SK-N-MC (cell line): Measurements from ENCODE around the gene DCAF4.
"Not testable (repeated sequence)": the region's sequence is repeated elsewhere in the genome, so short reads cannot be mapped to it uniquely, and the experiment has no call there.

Experiments
- DNase-seq: peaks from one replicate; pipeline ENCODE4 v3.0.0-alpha.2; 2011; ENCODE audit warnings: low read depth, low spot score
- H3K27ac ChIP-seq: fragments of 200-600 bp; sonication (generic); 2 replicates; pipeline ENCODE4 v1.5.1; 2016; ENCODE audit warnings: mixed run types
- H3K36me3 ChIP-seq: fragments of 200-600 bp; sonication (generic); 2 replicates; pipeline ENCODE4 v1.6.1; 2017; ENCODE audit warnings: antibody characterized with exemption, low read length, mixed read lengths; ENCODE audit not compliant: insufficient read depth
- H3K4me3 ChIP-seq: fragments of 200-600 bp; sonication (generic); 2 replicates; pipeline ENCODE4 v1.5.1; 2016
- H3K9ac ChIP-seq: fragments of 200-600 bp; sonication (generic); 2 replicates; pipeline ENCODE4 v1.8.0; 2017; ENCODE audit warnings: mixed run types, mixed read lengths; ENCODE audit not compliant: insufficient read length
- H3K9me3 ChIP-seq: fragments of 200-600 bp; sonication (generic); 2 replicates; pipeline ENCODE4 v1.6.1; 2017; ENCODE audit warnings: low read depth, mild to moderate bottlenecking, antibody characterized with exemption, low read length, moderate library complexity, mixed read lengths
- EZH2 ChIP-seq: fragments of 200-600 bp; sonication (generic); IDR thresholded peaks from one replicate; pipeline ENCODE4 v1.6.1; 2017; ENCODE audit warnings: antibody characterized with exemption
- FOXP2 ChIP-seq: optimal IDR thresholded peaks from 2 replicates; pipeline ENCODE3; 2011; ENCODE audit warnings: mild to moderate bottlenecking, moderate library complexity; ENCODE audit not compliant: insufficient read depth; ENCODE audit errors: extremely low read length, control extremely low read depth
- POLR2AphosphoS5 ChIP-seq: IDR thresholded peaks from 2 replicates; pipeline ENCODE4 v1.6.1; 2012; ENCODE audit warnings: mild to moderate bottlenecking, low read depth, low read length, borderline replicate concordance

The DCAF4 gene

DNA sequence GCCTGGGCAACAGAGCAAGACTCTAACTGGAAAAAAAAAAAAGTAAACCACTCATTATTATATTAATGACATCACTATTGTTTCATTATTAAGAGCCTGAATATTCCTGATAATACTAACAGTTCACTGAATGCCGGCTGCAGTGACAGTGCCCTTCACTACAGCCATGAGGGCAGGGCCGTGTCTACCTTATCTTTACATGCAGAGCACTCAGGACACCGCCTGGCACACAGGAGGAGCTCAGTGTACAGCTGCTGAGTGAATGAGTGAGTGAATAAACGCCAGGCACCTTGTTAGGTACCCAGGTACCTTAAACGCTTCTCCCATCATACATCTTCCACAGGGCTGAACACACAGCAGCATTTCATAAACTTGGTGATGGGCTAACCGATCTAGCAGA is 77.4 kb downstream of the DCAF4 start:
- Histone ChIP-seq H3K9ac (no peak overlapping the region), H3K9me3 (no peaks in the 10 kb centered on the region), H3K4me3 (no peak overlapping the region), H3K36me3 (no peaks in the 10 kb centered on the region; the same call in 1 of the 2 replicates), H3K27ac (no peak overlapping the region)
- DNase-seq = no peak
- no peak for TF ChIP-seq EZH2
- no peak for TF ChIP-seq POLR2AphosphoS5
- no peak for TF ChIP-seq FOXP2

DNA sequence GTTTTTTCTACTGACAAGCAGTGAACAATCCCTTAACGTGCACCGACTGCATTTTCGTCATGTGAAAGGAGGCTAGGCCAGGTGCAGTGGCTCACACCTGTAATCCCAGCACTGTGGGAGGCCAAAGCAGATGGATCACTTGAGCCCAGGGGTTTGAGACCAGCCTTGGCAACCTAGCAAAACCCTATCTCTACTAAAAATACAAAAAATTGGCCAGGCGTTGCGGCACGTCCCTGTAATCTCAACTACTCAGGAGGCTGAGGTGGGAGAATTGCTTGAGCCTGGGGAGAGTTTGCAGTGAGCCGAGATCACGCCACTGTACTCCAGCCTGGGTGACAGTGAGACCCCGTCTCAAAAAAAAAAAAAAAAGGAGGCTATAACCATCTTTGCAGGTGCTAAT is 78.4 kb downstream of the DCAF4 start:
- H3K9ac ChIP-seq, H3K36me3 ChIP-seq, H3K9me3 ChIP-seq, DNase-seq, H3K4me3 ChIP-seq, H3K27ac ChIP-seq: not testable (repeated sequence)

DNA sequence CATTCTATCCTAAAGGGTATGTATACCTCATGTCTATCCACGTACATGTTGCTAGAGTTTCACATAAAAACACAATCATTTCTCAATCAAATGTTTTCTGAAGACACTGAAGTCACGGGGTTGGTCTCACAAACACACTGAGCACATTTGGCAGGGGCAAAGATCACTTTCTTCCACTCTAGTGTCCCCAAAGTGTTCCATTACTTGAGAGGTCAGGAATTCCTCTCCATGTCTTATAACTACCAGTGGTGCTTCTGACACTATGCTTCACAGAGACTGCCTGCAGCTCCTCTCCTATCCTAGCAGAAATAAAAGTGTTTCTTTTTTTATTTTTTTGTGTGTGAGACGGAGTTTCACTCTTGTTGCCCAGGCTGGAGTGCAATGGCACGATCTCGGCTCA is 81.6 kb downstream of the DCAF4 start:
- H3K27ac ChIP-seq = no peak overlapping the region
- H3K4me3 ChIP-seq = no peak overlapping the region
- H3K9me3 ChIP-seq = no peaks in the 10 kb centered on the region
- DNase-seq = no peak
- peaks cover 3% of the 10 kb centered on the region for H3K36me3 ChIP-seq
- no peak overlapping the region for H3K9ac ChIP-seq
- no peak for TF ChIP-seq POLR2AphosphoS5

DNA sequence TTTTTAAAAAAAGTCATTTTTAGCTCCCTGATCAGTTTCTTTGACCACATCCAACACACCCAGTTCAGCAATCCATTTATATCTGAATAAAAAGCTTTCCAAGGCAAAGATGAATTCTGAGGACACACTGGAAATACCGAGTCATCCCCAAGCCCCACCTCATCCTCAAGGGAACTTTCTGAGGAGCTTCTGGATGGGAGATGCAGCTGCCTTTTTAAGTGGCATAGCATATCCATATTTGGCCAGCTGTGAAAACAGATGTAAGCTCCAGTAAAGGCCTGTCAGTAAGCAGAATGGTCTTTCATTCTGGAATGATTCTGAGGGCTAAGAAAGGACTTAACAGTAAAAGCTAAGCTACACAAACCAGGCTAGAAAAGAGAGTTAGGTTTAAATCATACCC is 82.2 kb downstream of the DCAF4 start:
- TF ChIP-seq POLR2AphosphoS5 (no peak), FOXP2 (no peak), EZH2 (no peak)
- Histone ChIP-seq H3K36me3 (peaks cover 4% of the 10 kb centered on the region), H3K27ac (no peak overlapping the region), H3K9me3 (no peaks in the 10 kb centered on the region), H3K4me3 (no peak overlapping the region), H3K9ac (no peak overlapping the region)
- DNase-seq = no peak
